Activated T-cell treated with anti-CD3 and anti-CD28 coated beads for 48 hours (primary cell): Measurements from ENCODE around the gene CFAP298.
"Not testable (repeated sequence)": the region's sequence is repeated elsewhere in the genome, so short reads cannot be mapped to it uniquely, and the experiment has no call there.

Experiments used
- DNase-seq: peaks from one replicate; pipeline ENCODE4 v3.0.0-alpha.2; 2020; ENCODE audit warnings: low read depth

CFAP298 gene, protein sequence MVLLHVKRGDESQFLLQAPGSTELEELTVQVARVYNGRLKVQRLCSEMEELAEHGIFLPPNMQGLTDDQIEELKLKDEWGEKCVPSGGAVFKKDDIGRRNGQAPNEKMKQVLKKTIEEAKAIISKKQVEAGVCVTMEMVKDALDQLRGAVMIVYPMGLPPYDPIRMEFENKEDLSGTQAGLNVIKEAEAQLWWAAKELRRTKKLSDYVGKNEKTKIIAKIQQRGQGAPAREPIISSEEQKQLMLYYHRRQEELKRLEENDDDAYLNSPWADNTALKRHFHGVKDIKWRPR

DNA sequence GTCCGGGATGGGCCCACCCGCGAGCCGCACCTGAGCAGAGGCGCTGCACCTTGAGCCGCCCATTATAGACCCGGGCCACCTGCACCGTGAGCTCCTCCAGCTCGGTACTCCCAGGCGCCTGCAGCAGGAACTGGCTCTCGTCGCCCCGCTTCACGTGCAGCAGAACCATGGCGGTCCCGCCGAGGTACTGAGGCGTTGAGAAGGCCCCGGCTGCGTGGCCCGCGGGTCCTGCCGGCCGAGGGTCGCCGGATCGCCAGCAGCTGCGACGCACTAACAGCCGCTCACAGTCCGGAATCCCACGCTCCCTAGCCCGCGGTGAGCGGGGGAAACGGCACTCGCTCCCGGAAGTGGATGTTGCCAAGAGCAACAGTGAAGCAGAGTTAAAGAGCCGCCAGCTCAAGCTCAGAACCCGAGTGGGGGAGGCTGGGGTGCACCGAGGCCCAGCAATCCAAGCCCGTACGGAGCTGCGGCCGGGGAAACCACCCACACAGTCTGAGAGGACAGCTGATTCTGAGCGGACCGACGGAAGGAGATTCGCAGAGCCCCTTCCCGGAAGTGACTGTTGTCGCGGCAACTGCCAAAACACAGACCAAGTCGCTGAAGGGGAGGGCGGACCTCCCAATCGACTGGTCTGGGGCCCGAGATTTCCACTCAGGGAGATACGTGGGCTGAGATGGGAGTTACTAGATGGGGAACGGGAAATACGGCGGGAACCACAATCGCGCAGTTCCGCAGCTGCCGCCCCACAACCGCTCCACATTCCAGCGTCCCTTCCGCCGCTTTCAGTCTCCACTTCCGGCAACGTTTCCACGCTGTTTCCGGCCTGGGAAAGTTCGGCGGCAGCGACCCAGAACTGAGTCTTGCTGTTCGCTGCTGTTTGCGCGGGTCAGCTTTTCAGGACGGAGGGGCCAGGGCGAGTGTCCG is at the start of gene CFAP298:
Gene CFAP298 (minus strand): TSS at position 303 of the 924 bp plus-strand sequence. CDS start 134 bp downstream, at position 169.
- DNase-seq, result peak; percentile 81

DNA sequence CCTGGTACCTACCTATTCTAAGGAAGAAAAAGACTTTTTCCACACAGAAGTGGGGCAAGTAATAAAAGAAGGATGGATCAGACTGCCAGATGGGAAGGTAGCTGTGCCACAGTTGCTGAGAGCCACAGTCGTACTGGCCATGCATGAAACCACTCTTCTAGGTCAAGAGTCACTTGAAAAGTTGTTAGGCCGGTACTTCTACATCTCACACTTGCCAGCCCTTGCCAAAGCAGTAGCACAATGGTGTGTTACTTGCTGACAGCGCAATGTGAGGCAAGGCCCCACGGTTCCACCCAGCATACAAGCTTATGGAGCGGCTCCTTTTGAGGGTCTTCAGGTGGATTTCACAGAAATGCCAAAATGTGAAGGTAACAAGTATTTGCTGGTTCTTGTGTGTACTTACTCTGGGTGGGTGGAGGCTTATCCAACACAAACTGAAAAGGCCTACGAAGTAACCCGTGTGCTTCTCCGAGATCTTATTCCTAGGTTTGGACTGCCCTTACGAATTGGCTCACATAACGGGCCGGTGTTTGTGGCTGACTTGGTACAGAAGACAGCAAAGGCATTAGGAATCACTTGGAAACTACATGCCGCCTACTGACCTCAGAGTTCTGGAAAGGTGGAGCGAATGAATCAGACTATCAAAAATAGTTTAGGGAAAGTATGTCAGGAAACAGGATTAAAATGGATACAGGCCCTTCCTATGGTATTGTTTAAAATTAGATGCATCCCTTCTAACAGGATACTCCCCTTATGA is 49.0 kb upstream of the CFAP298 start:
- DNase-seq, result not testable (repeated sequence)

DNA sequence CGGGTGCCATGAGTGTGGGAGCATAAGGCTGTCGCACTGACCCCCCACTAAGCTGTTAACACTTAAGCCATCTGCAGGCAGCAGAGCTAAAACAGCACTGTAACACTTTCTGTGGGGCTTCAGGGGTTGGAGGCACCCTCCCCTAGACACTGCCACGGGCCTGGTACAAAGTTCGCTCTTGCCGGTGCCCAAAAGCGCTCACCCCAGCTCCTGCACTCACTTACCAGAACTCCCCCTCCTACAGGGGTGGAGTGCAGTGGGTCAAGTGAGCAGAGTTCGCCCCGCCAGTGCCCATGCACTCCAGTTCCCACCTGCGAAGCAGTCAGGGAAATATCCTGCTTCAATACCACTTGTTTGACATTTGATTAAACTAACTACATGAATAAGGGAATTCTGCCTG is 46.3 kb upstream of the CFAP298 start:
- DNase-seq, result no peak

DNA sequence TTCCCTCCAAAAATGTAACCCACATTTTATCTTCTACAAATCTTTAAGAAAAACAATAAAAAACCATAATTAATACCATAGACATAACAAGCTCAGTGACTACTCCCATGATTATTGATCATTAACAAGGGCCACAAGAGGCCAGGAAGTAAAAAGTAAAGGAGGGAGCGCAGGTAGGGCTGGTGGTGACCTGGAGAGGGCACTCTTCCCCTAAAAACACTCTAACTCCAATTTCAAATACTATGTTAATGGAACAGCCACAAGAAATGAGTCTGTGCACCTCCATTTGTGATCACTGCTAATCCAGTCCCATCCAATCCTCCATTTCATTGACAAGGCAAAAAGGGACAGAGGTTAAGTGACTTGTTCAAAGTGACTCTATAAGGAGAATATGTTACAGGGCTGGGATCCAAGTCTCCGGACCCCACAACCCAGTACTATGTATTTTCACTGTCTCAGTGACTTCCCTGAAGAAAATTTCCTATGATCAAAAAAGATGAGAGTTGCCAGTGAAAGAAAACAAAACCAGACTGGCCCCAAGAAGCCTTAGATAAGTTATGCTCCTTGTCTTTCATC is 41.2 kb upstream of the CFAP298 start:
- DNase-seq, result peak; percentile 3

DNA sequence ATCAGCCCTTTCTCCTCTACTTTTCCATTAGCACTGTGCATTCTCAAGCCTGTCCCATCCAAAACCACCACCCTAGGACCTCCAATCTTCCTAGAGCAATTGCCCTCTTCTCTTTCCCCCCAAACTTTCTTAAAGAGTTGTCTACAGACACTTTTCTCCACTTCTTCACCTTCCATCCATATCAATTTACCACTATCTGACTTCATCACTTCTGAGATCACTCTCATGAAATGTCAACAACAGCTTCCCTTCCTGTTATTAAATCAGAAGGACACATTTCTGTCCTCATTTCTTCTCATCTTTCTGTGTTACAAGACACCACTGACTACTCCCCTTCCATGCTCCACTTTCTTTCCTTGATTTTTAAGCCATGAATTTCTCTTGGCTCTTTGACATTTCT is 36.0 kb upstream of the CFAP298 start:
- no peak for DNase-seq

DNA sequence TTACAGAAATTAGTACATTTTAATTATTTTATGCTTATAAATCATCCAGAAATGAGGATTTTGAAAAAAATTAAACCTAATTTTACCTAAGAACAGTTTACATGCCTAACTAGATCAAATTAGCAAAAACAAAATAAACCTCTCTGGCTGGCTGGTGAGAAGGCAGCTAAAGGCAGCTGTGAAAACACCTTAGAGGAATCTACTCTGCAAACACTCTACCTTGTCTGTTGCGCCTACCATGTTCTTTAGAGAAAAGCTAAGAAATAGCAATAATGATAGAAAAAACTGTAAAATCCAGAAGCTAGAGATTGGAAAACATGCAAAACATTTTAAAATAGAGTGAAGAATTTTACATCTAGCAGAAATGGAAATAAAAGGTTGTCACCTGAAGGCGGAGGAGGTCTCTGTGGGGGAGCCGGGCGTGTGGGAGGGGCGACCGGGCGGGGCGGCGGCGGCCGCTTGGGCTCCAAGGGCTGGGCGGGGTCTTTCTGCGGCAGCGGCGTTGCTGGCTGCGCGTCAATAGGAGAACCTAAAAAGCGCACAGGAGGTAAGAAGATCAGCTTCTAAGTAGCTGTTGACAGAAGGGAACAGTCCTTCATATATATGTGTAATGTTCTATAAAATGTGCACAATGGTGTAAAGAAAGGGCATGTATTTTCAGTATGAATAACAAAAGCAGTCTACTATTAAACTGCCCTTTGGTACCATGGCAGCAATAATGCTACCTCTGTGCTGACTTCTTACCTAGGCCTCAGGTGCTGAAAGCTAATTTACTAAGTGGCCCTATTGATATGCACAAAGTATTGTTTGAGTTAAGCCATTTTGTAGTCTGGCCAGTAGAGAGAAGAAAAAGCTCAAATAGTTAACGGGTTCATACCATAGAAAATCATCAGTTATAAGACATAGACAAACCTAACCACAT is 33.3 kb upstream of the CFAP298 start:
- no peak for DNase-seq

DNA sequence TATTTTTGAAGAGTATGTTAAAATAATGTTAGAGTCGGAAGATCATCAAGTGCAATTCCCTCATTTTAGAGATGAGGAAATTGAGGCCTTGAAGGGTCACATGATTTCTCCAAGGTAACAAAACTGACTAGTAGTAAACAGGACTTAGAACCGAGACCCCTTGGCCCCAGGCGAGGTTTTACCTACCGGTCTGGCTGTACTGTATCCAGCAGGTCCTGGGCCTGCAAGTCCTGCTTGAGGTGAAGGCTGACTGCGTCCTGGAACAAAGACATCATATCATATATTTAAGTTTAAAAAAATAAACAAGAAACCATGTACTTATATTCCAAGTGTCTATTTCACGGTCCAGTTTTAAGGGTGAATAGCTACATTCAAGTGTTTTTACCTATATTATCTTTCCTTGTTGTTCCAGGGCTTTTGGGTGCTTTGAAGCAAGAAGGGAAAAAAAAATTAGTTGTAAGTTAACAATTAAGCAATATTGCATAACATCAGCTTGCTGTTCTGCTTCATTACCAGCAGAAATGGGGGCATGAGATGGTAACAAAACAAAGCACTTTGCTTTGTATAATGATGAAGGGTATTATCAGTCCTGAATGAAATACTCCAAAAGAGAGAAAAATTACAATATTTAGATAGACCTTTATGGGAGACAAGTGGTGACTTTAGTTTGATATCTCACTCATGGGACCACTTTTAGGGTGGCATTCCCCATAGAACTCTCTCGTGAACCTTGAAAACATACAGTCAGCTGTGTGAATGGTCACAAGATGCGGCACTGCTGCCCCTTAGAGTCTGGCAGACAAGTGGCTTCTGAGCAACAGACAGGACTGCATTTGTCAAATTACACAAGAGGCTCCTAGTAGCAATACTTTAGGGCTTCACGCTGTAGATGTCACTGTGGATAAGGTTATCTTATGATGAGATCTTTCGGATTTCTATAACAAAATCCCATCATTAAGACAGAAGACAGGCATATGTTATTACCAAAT is 29.8 kb upstream of the CFAP298 start:
- no peak for DNase-seq

DNA sequence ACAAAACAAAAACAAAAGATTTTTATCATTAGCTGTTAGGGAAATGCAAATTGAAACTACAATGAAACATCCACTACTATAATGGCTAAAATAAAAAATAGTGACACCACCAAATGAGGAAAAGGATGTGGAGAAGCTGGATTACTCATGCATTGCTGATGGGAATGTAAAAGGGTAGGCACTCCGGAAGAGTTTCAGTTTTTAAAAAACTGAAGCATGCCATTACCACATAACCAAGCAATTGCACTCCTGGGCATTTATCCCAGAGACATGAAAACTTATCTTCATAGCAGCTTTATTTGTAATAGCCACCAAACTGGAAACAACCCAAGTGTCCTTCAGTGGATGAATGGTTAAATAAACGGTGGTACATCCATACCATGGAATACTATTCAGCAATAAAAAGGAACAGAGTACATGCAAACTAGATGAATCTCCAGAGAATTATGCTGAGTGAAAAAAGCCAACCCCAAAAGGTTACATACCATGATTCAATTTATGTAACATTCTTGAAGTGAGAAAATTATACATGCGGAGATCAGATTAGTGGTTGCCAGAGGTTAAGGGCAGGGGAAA is 14.5 kb upstream of the CFAP298 start:
- no peak for DNase-seq

DNA sequence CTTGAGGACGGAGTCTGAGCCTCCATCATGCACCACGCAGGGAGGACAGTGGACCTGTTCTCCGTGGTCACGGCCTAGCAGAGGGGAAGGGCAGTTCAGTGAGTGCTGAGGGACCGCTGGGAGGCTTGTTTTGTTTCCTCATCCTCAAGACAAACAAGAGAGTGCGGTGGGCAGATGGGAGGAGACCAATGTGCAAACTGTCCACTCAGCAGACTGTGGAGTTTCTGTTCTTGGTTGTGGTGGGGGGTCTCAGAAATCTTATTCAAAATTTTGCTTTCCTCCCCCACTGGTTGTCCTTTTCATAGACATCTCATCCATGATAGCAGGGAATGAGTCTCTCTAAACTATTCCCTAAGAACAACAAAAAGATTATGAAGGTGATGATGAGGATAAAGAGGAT is 6.0 kb upstream of the CFAP298 start:
- DNase-seq, result not testable (repeated sequence)

DNA sequence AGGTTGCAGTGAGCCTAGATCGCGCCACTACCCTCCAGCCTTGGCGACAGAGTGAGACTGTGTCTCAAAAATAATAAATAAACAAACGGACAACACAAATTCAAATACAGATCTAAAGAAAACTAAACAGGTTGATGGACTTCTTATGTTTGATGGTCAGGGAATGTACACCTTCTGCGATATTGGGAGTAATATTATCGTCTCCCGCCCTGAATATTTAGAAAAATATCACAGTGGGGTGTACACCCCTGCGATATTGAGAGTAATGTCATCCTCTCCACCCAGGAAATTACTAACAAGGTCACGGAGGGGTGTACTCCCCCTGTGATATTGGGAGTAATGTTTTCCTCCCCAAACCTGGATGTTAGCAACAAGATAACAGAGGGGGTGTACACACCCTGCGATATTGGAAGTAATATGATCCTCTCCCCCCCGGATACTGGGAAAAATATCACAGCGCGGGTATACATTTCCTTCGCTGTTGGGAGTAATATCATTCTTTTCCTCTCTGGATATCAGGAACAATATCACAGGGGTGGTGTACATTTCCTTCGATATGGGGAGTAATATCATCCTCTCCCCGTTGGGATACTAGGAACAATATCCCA is 1.4 kb upstream of the CFAP298 start:
- DNase-seq, result no peak

DNA sequence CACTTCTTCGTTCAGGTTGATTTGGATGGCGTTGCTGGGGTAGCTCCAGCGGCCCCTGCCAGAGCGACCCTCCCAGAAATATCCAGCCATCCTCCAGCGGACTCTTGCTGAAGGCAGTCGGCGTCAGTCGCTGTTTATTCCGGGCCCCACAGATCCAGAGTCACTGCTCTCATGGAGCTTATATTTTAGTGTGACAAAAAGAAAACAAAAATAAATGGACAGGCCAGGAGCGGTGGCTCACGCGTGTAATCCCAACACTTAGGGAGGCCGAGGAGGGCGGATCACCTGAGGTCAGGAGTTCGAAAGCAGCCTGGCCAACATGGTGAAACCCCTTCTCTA is 791 bp upstream of the CFAP298 start:
- DNase-seq, result no peak

DNA sequence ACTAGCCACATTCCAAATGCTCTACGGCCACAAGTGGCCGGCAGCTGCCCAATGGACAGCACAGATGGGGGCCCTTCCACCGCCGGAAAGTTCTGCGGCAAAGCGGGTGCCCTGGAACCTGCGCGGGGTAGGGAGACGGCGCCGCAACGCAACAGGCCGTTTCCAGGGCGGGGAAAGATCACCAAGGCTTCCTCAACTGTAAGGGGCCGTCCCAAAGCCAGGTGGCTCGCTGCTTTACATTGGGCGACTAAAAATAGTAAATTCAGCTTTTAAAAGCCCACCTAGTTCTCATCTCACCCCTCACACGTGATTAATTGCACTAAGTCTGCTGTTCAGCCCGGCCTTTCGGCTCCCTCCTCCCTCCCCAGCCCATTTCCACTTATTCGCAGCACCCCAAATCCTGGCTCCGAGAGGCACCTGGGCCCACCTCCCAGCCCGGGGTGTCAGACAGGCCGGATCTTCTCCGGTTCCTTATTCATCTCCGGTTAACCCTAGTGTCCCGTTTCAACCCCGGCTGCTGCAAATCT is 643 bp downstream of the CFAP298 start:
- peak; percentile 33 for DNase-seq

DNA sequence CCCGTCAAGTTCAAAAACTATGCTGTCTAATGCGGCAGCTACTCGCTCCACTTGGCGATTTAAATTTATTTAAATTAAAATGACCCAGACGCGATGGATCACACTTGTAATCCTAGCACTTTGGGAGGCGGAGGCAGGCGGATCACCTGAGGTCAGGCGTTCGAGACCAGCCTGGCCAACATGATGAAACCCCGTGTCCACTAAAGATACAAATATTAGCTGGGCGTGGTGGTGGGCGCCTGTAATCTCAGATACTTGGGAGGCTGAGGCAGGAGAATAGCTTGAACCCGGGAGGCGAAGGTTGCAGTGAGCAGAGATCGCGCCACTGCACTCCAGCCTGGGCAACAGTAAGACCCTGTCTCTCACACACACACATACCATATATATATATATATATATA is 1.2 kb downstream of the CFAP298 start:
- not testable (repeated sequence) for DNase-seq

DNA sequence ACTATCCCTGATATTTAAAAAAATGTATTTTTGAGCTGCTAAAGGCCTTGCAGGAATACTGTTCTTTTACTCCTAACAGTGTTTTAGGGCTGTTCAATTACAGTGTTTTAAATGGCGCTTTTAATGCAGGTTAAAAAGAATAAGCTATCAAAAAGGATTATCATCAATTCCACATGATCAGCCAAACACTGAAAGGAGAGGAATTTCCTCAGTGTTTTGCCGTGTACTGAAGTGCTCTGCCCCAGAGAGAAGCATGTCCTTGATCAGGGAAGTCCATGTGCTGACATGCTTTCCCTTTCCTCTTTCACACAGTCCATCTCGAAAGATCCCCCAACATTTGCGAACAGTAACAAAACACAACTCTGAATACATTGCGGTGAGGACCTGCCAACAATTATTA is 3.3 kb downstream of the CFAP298 start:
- no peak for DNase-seq

DNA sequence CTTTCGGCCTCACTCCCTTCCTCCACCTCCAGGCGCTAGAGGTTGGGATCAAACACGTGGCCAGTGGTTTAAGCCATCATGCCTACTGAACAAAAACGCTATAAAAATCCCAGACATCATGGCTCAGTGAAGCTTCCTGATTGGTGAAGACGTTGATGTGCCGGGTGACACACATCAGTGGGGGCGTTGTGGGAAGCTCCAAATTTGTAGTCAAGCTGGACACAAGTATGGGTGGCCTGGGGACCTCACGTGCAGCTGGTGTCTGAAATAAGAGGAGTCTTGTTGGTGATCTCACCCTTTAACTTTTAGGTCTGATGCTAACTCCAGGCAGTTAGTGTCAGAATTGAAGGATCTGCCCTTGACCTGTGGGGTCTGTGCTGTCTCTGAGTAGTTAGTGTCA is 6.7 kb downstream of the CFAP298 start:
- DNase-seq, result no peak

DNA sequence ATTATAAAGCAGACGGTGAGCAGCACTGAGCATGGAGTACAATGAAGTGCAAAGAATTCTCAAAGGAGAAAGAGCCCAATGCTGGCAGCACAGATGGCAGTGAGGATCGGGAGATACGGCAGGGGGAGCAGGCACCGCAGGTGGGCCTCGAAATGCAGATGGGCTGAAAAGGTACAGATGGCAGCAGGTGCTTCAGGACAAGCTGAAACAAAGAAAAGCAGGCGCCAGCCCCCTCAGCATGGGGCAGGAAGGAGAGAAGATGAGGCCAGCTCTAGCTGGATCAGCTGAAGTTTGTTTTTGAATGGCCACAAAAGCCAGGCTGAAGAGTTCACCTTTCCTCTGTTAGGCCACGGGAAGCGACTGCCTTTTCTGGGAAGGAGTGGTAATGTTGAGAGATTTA is 7.7 kb downstream of the CFAP298 start:
- no peak for DNase-seq

DNA sequence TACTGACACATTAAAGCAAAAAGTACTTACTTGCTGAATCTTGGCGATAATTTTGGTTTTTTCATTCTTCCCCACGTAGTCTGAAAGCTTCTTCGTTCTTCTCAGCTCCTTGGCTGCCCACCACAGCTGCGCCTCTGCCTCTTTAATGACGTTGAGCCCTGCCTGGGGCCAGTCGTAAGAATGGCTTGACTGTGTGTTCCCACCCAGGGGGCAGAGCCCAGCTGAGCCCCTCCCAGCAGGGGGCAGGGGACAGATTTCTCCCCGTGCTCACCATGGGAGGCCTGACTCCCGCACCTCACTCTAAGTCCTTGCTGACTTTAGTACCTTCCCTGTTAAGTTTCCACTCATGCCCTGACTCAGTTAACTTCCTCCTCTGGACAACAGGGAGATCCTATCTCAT is 9.0 kb downstream of the CFAP298 start:
- DNase-seq, result no peak

DNA sequence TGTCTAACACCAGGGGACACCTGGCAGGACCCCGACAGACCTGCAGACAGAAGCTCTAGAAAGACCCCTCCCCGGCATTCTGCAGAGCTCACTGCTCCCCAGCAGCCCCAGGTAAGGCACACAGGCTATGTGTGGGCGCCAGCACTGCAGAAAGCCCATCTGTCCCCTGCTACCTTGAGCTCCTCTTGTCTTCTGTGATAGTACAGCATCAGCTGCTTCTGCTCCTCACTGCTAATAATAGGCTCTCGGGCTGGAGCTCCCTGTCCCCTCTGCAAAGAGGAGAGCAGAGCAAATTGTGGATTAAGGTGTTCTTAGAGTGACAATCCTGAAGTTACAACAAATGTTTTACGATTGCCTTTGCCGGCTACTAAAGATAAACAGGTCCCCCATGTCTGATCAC is 10.1 kb downstream of the CFAP298 start:
- DNase-seq, result no peak

DNA sequence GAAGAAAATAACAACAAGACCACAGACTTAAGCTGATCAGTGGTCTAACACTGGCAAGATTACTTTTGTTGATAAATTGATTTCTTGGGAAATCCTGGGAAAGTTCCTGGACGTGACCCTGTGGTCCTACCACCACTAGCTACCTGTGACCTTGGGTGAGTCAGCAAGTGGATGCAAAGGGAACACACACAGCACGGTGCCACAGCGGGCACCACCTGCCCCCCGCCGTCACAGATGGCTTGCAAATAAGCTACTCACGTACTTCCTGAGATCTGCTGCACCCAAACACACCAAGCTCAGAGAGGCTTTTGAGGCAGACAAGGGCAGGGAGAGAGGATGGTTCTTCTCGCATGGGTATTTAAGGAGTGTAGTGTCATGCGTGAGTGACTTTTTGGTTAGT is 12.7 kb downstream of the CFAP298 start:
- no peak for DNase-seq
